HFFc6 (cell line): Measurements from ENCODE around the gene RWDD4. TPM values are rescaled to one million over a fixed set of nuclear protein-coding genes. Genes with fewer than 3 reads are reported as not detected.

Experiments
- DNase-seq: peaks from one replicate; pipeline ENCODE4 v3.0.0-alpha.2; 2018
- H3K27ac Mint-ChIP-seq: 2 replicates; pipeline ENCODE4 v1.8.0; 2020; ENCODE audit warnings: mild to moderate bottlenecking, mixed read lengths
- H3K27me3 Mint-ChIP-seq: 2 replicates; pipeline ENCODE4 v1.8.0; 2021; ENCODE audit warnings: mild to moderate bottlenecking, moderate library complexity, mixed read lengths; ENCODE audit not compliant: insufficient read depth
- H3K36me3 Mint-ChIP-seq: 2 replicates; pipeline ENCODE4 v1.8.0; 2021; ENCODE audit warnings: low read depth, mixed read lengths
- H3K4me1 Mint-ChIP-seq: 2 replicates; pipeline ENCODE4 v1.8.0; 2020; ENCODE audit warnings: low read depth, mixed read lengths
- H3K4me3 Mint-ChIP-seq: 2 replicates; pipeline ENCODE4 v1.8.0; 2020; ENCODE audit warnings: mild to moderate bottlenecking, moderate library complexity, mixed read lengths
- H3K9me3 Mint-ChIP-seq: 2 replicates; pipeline ENCODE4 v1.8.0; 2020; ENCODE audit warnings: mild to moderate bottlenecking, mixed read lengths
- total RNA-seq, 6 experiments: library from RNA; stranded (reverse); fragmentation: NEBNext Ultra II Directional; extraction: Animal tissue kit (Norgen Biotek cat#: 25700); gene quantifications; 2 replicates in 1 of 6; 3 replicates in 5 of 6; pipeline ENCODE4 v1.2.3, GENCODE V29; 2021
- TF ChIP-seq, protein P1 (sequence below): fragments of 200-600 bp; sonication (generic); IDR thresholded peaks from 2 replicates; pipeline ENCODE4 v1.5.0; 2021; ENCODE audit warnings: antibody characterized with exemption, mild to moderate bottlenecking

RWDD4 gene
- total RNA-seq, 6 experiments from 2014 or later = 26.3 to 30.9 (median 28.9) TPM

DNA sequence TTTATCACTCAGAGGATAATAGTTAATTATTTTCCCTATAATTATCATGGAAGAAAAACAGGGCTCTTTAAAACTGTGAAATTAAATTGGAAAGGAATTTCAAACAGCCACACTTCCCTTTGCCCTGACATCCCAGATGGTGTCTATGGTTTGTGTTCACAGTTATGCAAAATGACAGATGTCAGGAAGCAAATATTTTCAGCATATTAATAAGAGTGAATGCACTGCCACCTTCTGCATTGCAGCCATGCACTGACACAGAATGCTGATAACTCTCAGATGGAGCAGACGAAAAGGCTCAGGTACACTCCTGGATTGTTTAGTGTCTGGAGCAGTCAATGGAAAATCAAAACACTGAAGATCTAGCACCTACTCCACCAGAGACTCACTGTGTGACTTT, 57.6 kb downstream of the RWDD4 start:
- H3K36me3 Mint-ChIP-seq = no peaks in the 10 kb centered on the region
- peaks cover 7% of the 10 kb centered on the region; the same call in 1 of the 2 replicates for H3K4me1 Mint-ChIP-seq
- no peak for DNase-seq
- TF ChIP-seq, protein P1, sequence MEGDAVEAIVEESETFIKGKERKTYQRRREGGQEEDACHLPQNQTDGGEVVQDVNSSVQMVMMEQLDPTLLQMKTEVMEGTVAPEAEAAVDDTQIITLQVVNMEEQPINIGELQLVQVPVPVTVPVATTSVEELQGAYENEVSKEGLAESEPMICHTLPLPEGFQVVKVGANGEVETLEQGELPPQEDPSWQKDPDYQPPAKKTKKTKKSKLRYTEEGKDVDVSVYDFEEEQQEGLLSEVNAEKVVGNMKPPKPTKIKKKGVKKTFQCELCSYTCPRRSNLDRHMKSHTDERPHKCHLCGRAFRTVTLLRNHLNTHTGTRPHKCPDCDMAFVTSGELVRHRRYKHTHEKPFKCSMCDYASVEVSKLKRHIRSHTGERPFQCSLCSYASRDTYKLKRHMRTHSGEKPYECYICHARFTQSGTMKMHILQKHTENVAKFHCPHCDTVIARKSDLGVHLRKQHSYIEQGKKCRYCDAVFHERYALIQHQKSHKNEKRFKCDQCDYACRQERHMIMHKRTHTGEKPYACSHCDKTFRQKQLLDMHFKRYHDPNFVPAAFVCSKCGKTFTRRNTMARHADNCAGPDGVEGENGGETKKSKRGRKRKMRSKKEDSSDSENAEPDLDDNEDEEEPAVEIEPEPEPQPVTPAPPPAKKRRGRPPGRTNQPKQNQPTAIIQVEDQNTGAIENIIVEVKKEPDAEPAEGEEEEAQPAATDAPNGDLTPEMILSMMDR = no peak
- no peaks in the 10 kb centered on the region for H3K9me3 Mint-ChIP-seq
- H3K4me3 Mint-ChIP-seq = no peak overlapping the region
- no peak overlapping the region for H3K27ac Mint-ChIP-seq
- H3K27me3 Mint-ChIP-seq = no peaks in the 10 kb centered on the region; the same call in none of the 2 replicates

GRCh38 chr4:183600189-183600685, 58.7 kb downstream of the RWDD4 start:
- H3K36me3 Mint-ChIP-seq = no peaks in the 10 kb centered on the region
- H3K27me3 Mint-ChIP-seq = no peaks in the 10 kb centered on the region; the same call in none of the 2 replicates
- TF ChIP-seq, protein P1 = peak; percentile 74
- no peak for DNase-seq
- H3K9me3 Mint-ChIP-seq = no peaks in the 10 kb centered on the region
- H3K4me1 Mint-ChIP-seq = peaks cover 7% of the 10 kb centered on the region; the same call in 1 of the 2 replicates
- no peak overlapping the region for H3K27ac Mint-ChIP-seq
- H3K4me3 Mint-ChIP-seq = no peak overlapping the region

- no peaks in the 10 kb centered on the region; the same call in none of the 2 replicates for H3K27me3 Mint-ChIP-seq
- H3K27ac Mint-ChIP-seq = no peak overlapping the region
- H3K9me3 Mint-ChIP-seq = no peaks in the 10 kb centered on the region
- no peaks in the 10 kb centered on the region for H3K36me3 Mint-ChIP-seq
- H3K4me1 Mint-ChIP-seq = peaks cover 7% of the 10 kb centered on the region; the same call in 1 of the 2 replicates
- DNase-seq = peak; percentile 3
- H3K4me3 Mint-ChIP-seq = no peak overlapping the region
- TF ChIP-seq, protein P1 = no peak
These were observed 59.3 kb downstream of the RWDD4 start for GRCh38 chr4:183599690-183600089.

DNA sequence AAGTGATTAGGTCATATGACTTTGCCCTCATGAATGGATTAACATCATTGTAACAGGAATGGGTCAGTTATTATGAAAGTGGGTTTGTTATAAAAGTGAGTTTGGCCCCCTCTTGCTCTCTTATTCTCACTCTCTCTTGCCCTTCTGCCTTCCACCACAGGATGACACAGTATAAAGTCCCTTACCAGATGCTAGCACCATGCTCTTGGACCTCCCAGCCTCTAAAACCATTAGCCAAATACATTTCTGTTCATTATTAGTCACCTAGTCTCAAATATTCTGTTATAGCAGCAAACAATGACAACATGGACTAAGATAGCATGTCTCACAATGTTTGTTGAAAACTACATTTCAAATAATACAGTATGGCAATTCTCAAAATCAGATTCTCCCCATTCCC, 59.7 kb downstream of the RWDD4 start:
- no peaks in the 10 kb centered on the region for H3K36me3 Mint-ChIP-seq
- H3K4me3 Mint-ChIP-seq = no peak overlapping the region
- H3K27ac Mint-ChIP-seq = no peak overlapping the region
- no peaks in the 10 kb centered on the region for H3K9me3 Mint-ChIP-seq
- TF ChIP-seq, protein P1 = no peak
- H3K27me3 Mint-ChIP-seq = peaks cover 1% of the 10 kb centered on the region
- H3K4me1 Mint-ChIP-seq = peaks cover 7% of the 10 kb centered on the region; the same call in 1 of the 2 replicates
- no peak for DNase-seq

DNA sequence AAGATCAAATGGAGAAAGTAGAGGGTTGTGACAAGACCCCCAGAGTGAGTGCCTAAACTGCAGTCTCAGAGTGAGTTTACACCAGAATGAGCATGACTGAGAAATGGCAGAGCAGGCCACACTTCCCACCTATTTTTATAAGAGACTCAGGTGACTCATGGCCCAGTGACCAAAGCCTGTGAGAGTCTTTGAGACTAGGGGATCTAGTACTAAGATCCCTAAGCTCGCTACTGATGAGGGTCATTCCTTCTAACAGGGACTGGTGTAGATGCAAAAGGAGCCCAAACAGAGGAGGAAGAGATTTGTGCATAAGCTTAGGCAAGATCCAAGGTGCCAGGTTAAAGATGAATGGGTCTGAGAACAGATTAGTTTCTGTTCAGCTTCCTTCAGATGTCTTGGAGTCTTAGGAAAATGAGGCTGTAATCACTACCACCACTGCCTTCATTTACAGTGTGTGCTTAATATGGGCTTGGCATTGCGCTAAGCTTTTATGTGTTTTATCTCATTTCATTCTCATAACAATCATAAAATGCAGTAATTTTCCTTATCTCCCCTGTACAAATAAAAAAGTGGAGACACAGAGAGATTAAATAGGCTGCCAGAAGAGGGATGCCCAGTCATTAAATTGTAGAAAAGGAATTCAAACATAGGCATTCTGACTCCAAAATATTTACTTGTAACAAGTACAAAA, 62.8 kb downstream of the RWDD4 start:
- no peak for DNase-seq
- Mint-ChIP-seq H3K36me3 (no peaks in the 10 kb centered on the region), H3K4me3 (no peak overlapping the region), H3K4me1 (peaks cover 15% of the 10 kb centered on the region), H3K27ac (no peak overlapping the region), H3K9me3 (no peaks in the 10 kb centered on the region), H3K27me3 (peaks cover 2% of the 10 kb centered on the region; the same call in 1 of the 2 replicates)
- TF ChIP-seq, protein P1 = no peak
